HG03135 (cell line): ENCODE measurements around the gene DOP1B.
"Not testable (repeated sequence)": the region's sequence is repeated elsewhere in the genome, so short reads cannot be mapped to it uniquely, and the experiment has no call there.

Experiments used
- ATAC-seq: cut with Tn5 transposase; IDR thresholded peaks from one replicate; pipeline ENCODE4 v1.9.1; 2021; ENCODE audit warnings: mild to moderate bottlenecking, moderate library complexity; ENCODE audit not compliant: unreplicated experiment

Gene DOP1B

GRCh38 chr21:36134803-36135390 lies 21.7 kb upstream of the DOP1B start, which contains the start of gene CBR3:
TSS of gene CBR3 (plus strand) at chr21:36135079. CDS start at chr21:36135193, 114 bp downstream.
- no peak for ATAC-seq

GRCh38 chr21:36135391-36136102 lies 21.1 kb upstream of the DOP1B start:
- ATAC-seq = no peak

GRCh38 chr21:36139791-36140190 lies 16.8 kb upstream of the DOP1B start:
- not testable (repeated sequence) for ATAC-seq

GRCh38 chr21:36141513-36141925 lies 15.1 kb upstream of the DOP1B start:
- peak; percentile 76 for ATAC-seq

- ATAC-seq = not testable (repeated sequence)
These were observed 12.4 kb upstream of the DOP1B start for GRCh38 chr21:36144233-36144632.

- no peak for ATAC-seq
These were observed 11.4 kb upstream of the DOP1B start for GRCh38 chr21:36145259-36145658.

GRCh38 chr21:36147911-36148310 lies 8.7 kb upstream of the DOP1B start:
- ATAC-seq = no peak

- no peak for ATAC-seq
These were observed 7.7 kb upstream of the DOP1B start for GRCh38 chr21:36148886-36149285.

GRCh38 chr21:36149788-36150711 lies 6.6 kb upstream of the DOP1B start:
- ATAC-seq = peak; percentile 52

- ATAC-seq = no peak
These were observed 853 bp upstream of the DOP1B start for GRCh38 chr21:36155603-36156338.

- ATAC-seq = peak; percentile 94
These were observed 247 bp upstream of the DOP1B start for GRCh38 chr21:36156339-36156814.

GRCh38 chr21:36159356-36159921 lies 2.8 kb downstream of the DOP1B start:
- ATAC-seq = no peak

- ATAC-seq = no peak
These were observed 4.2 kb downstream of the DOP1B start for GRCh38 chr21:36160850-36161178.

GRCh38 chr21:36162631-36163030 lies 6.0 kb downstream of the DOP1B start:
- no peak for ATAC-seq

- no peak for ATAC-seq
These were observed 7.4 kb downstream of the DOP1B start for GRCh38 chr21:36163750-36164741.

GRCh38 chr21:36165356-36165755 lies 8.7 kb downstream of the DOP1B start:
- ATAC-seq = no peak

GRCh38 chr21:36166705-36167104 lies 10.1 kb downstream of the DOP1B start:
- no peak for ATAC-seq

- ATAC-seq = no peak
These were observed 10.9 kb downstream of the DOP1B start for GRCh38 chr21:36167541-36167940.

- no peak for ATAC-seq
These were observed 13.0 kb downstream of the DOP1B start for GRCh38 chr21:36169470-36170128.
